Measurements from ENCODE around the gene TEX14.
A peak's percentile ranks its signal among the peaks of the same experiment; 100 is the strongest.

TEX14 gene, protein sequence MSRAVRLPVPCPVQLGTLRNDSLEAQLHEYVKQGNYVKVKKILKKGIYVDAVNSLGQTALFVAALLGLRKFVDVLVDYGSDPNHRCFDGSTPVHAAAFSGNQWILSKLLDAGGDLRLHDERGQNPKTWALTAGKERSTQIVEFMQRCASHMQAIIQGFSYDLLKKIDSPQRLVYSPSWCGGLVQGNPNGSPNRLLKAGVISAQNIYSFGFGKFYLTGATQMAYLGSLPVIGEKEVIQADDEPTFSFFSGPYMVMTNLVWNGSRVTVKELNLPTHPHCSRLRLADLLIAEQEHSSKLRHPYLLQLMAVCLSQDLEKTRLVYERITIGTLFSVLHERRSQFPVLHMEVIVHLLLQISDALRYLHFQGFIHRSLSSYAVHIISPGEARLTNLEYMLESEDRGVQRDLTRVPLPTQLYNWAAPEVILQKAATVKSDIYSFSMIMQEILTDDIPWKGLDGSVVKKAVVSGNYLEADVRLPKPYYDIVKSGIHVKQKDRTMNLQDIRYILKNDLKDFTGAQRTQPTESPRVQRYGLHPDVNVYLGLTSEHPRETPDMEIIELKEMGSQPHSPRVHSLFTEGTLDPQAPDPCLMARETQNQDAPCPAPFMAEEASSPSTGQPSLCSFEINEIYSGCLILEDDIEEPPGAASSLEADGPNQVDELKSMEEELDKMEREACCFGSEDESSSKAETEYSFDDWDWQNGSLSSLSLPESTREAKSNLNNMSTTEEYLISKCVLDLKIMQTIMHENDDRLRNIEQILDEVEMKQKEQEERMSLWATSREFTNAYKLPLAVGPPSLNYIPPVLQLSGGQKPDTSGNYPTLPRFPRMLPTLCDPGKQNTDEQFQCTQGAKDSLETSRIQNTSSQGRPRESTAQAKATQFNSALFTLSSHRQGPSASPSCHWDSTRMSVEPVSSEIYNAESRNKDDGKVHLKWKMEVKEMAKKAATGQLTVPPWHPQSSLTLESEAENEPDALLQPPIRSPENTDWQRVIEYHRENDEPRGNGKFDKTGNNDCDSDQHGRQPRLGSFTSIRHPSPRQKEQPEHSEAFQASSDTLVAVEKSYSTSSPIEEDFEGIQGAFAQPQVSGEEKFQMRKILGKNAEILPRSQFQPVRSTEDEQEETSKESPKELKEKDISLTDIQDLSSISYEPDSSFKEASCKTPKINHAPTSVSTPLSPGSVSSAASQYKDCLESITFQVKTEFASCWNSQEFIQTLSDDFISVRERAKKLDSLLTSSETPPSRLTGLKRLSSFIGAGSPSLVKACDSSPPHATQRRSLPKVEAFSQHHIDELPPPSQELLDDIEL (N-terminal part only)

DNA sequence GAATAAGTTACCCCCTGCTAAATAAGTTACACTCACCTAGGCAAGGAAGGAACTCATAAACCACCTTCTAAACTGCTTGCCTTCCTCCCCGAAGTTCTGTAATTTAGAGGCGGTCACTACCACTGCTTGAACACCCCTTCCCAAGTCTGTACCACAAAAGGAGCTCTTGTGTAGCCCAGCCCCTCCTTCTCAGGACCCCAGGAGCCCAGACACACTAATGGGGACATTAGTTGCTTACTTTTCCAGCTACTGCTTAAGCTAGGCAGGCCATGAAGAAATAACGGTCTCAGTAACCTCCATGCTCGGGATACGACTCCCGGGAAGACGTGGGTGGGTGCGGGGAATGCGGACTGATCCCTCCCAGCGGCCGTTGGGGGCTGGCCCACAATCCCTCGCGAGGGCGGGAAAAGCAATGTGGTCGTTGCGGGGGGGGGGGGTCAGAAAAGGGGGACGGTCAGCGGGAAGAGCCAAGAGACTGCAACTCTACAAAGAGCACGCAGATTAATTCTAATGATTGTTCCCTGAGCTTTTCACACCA lies at the start of gene TEX14:
TSS of gene TEX14 (minus strand) at position 345 of the 538 bp plus-strand sequence. CDS start 40,044 bp downstream, outside the sequence.
- TF ChIP-seq, protein P1, sequence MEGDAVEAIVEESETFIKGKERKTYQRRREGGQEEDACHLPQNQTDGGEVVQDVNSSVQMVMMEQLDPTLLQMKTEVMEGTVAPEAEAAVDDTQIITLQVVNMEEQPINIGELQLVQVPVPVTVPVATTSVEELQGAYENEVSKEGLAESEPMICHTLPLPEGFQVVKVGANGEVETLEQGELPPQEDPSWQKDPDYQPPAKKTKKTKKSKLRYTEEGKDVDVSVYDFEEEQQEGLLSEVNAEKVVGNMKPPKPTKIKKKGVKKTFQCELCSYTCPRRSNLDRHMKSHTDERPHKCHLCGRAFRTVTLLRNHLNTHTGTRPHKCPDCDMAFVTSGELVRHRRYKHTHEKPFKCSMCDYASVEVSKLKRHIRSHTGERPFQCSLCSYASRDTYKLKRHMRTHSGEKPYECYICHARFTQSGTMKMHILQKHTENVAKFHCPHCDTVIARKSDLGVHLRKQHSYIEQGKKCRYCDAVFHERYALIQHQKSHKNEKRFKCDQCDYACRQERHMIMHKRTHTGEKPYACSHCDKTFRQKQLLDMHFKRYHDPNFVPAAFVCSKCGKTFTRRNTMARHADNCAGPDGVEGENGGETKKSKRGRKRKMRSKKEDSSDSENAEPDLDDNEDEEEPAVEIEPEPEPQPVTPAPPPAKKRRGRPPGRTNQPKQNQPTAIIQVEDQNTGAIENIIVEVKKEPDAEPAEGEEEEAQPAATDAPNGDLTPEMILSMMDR (IDR thresholded peaks at IDR 0.05), result no peak
- Histone ChIP-seq H2AFZ (peak within 1 kb of the TSS; percentile 98), H3K36me3 (ENCODE audit: control insufficient read depth, insufficient read depth, low read length) (no peaks in the 10 kb centered on the region), H3K27me3 (ENCODE audit: control insufficient read depth, insufficient read depth, low read length) (no peaks in the 10 kb centered on the region), H3K79me2 (no peaks in the 10 kb centered on the region), H3K9ac (no peak within 1 kb of the TSS), H3K9me3 (ENCODE audit: control insufficient read depth, low read length) (no peaks in the 10 kb centered on the region), H3K4me2 (ENCODE audit: low read length) (peak within 1 kb of the TSS; percentile 61), H3K4me3 (ENCODE audit: low read depth, low read length) (peak within 1 kb of the TSS; percentile 67), H3K27ac (peak within 1 kb of the TSS; percentile 73), H3K4me1 (no peaks in the 10 kb centered on the region)

GRCh38 chr17:58741121-58741625 lies 49.3 kb upstream of the TEX14 start:
- Histone ChIP-seq H3K27me3 (ENCODE audit: control insufficient read depth, insufficient read depth, low read length) (no peaks in the 10 kb centered on the region), H3K4me3 (ENCODE audit: low read depth, low read length) (no peak overlapping the region), H3K27ac (no peak overlapping the region), H2AFZ (no peak overlapping the region), H3K9me3 (ENCODE audit: control insufficient read depth, low read length) (no peaks in the 10 kb centered on the region), H3K4me1 (no peaks in the 10 kb centered on the region), H3K9ac (no peak overlapping the region), H3K36me3 (ENCODE audit: control insufficient read depth, insufficient read depth, low read length) (no peaks in the 10 kb centered on the region), H3K79me2 (no peaks in the 10 kb centered on the region), H3K4me2 (ENCODE audit: low read length) (no peak overlapping the region)
- TF ChIP-seq, protein P1 (IDR thresholded peaks at IDR 0.05), result no peak

- Histone ChIP-seq H3K4me1 (no peaks in the 10 kb centered on the region), H3K4me2 (ENCODE audit: low read length) (no peak overlapping the region), H3K9me3 (ENCODE audit: control insufficient read depth, low read length) (no peaks in the 10 kb centered on the region), H3K36me3 (ENCODE audit: control insufficient read depth, insufficient read depth, low read length) (no peaks in the 10 kb centered on the region), H3K4me3 (ENCODE audit: low read depth, low read length) (no peak overlapping the region), H3K27ac (no peak overlapping the region), H2AFZ (no peak overlapping the region), H3K79me2 (no peaks in the 10 kb centered on the region), H3K9ac (no peak overlapping the region), H3K27me3 (ENCODE audit: control insufficient read depth, insufficient read depth, low read length) (no peaks in the 10 kb centered on the region)
- TF ChIP-seq, protein P1 (IDR thresholded peaks at IDR 0.05), result no peak
Observed at GRCh38 chr17:58734811-58735210, 43.0 kb upstream of the TEX14 start.

DNA sequence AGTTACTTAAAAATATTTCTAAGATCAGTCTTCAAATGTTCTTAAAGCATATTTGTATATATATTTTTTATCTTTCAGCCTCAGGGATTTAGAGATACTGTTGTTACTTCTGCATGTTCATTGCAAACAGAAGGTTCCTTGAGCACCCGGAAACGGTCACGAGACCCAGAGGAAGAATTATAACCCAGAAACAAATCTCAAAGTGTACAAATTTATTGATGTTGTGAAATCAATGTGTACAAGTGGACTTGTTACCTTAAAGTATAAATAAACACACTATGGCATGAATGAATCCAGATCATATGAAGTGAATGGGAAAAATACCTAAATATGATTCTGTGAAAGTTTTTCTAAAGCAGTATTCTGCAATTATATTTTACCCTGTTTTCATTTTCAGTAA lies 42.2 kb upstream of the TEX14 start:
- Histone ChIP-seq H3K9ac (no peak overlapping the region), H2AFZ (no peak overlapping the region), H3K4me2 (ENCODE audit: low read length) (no peak overlapping the region), H3K4me1 (no peaks in the 10 kb centered on the region), H3K9me3 (ENCODE audit: control insufficient read depth, low read length) (no peaks in the 10 kb centered on the region), H3K27me3 (ENCODE audit: control insufficient read depth, insufficient read depth, low read length) (no peaks in the 10 kb centered on the region), H3K4me3 (ENCODE audit: low read depth, low read length) (no peak overlapping the region), H3K79me2 (no peaks in the 10 kb centered on the region), H3K27ac (no peak overlapping the region), H3K36me3 (ENCODE audit: control insufficient read depth, insufficient read depth, low read length) (no peaks in the 10 kb centered on the region)
- TF ChIP-seq, protein P1 (IDR thresholded peaks at IDR 0.05), result no peak

Measured in parathyroid adenoma (tissue), 2 donors.